NCI-H526 treated with DMSO at 0.1 percent for 48 hours (cell line): ENCODE measurements around the gene ODAPH.

Experiments
- DNase-seq: peaks from one replicate; lab custom pipeline; 2025; lab: John Stamatoyannopoulos, UW

The ODAPH gene

DNA sequence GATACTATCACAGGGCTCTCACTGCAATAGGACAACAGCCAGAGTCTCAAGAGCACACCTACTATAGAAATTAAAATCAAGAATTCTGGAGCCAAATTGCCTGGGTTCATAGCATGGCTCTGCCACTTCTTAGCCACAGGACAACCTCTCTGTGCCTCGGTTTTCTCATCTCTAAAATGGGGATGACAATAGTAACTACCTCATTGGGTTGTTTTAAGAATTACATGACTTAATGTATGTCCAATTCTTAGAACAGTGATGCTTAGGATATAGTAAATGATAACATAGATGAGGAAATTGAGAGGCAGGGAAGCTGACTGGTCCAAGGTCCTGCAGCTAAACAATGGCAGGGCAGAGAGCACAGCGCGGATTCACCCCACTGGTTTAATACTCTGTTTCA is 11.0 kb upstream of the ODAPH start:
- no peak for DNase-seq

DNA sequence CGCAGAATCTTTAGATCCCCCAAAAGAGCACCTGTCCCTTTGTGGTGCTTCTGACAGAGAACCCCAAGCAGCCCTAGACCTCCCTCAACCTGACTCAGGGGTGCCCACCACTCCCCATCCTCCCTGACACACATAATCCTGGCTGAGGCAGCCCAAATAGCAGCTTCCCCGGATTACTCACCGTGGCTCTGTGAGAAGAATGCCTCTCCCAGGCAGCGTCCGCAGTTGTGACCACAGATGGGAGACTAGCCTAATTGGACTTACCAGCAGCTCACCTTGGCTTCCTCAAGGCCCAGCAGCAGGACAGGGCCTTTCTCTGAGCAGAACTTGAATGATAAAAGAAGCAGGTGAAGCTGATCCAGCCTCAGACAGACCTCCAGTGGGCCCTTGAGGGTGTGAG is 10.3 kb upstream of the ODAPH start:
- DNase-seq: no peak

DNA sequence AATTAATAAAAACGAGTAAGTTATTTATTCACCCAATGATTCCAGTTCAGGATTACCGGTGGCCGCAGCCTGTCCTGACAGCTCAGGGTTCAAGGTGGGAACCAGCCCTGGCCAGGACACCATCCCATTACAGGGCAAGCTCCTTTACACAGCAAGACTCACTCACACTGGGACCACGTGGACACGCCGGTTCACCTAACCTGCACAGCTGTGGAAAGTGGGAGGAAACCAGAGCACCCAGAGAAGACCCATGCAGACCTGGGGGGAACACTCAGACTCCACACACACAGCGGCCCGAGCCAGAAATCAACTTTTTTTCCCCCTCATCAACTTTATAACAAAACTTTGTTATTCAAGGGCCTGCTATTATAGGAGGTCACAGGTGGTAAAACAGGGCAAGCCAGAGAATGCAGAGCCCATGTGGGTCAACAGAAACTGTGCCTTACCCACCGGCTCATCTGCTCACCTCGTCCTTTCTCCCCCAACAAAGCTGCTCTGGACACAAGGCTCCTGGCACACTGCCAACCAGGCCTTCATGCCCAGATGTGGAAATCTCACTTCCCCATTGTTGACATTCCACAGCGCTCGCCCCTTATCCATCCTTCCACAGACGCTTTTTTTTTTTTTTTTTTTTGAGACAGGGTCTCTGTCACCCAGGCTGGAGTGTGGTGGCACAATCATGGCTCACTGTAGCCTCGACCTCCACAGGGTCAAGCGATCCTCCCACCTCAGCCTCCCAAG is 8.0 kb upstream of the ODAPH start:
- no peak for DNase-seq

DNA sequence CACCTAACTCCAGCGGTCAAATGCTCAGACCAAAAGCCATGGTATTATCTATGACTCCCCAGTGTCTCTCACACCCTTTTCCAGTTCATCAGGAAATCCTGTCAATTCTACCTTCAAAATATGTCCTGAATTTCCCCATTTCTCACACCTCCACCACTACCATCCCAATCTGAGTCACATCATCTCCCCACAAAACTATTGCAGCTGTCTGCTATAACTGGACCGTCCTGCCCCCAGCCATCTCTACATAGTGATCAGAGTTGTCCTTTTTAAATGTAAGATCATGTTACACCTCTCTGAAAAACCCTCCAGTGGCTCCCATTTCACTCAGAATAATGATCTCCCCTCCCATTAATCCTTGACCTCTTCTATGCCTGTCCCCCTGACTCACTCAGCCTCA is 6.8 kb upstream of the ODAPH start:
- no peak for DNase-seq

DNA sequence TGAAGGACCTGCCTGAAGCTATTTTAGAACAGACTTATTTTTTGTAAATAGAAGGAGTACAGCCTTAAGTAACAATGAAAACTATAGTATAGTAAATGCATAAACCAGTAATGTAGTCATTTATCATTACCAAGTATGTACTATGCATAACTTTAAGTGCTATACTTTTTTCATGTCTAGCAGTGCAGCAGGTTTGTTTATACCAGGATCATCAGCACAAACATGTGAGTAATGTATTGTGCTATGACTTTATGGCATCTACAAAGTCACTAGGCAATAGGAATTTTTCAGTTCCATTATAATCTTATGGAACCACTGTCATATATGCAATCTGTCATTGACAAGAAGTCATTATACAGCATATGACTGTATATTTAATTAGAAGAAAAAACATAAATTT is 3.4 kb upstream of the ODAPH start:
- DNase-seq: no peak

DNA sequence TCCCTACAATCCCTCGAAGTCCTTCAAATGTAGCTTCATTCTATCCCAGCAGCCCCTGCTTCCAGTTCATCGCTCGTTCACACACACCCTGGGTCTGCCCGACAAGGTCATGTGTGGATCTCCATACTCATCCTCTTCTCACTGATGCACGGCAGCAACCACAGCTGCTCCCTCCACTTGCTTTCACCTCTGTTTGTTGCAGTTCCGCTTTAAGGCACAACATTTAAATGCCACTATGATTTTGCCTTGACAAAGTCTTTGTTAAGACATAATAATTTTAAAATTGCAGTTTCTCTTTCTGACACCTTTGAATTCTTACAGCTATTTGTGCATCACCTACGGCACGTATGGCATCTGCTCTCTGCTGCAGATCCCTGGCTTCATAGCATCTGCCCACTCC is 1.8 kb downstream of the ODAPH start:
- no peak for DNase-seq

DNA sequence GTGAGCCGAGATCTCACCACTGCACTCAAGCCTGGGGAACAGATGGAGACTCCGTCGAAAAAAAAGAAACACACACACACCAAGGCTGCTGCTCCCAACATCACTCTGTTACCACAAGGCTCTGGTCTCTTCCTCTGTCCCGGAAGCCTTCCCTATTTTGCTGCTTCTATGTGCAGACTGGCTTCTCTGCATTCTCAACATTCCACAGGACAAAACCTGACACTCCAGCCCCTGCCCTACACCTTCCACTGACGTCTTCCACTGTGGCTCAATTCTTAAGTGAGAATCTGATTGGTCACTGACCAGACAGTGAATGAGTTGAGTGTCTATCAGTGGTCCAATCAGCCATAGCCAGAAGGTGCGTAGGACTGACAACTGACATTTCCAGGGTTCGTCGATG is 5.9 kb downstream of the ODAPH start:
- DNase-seq: peak; percentile 5

DNA sequence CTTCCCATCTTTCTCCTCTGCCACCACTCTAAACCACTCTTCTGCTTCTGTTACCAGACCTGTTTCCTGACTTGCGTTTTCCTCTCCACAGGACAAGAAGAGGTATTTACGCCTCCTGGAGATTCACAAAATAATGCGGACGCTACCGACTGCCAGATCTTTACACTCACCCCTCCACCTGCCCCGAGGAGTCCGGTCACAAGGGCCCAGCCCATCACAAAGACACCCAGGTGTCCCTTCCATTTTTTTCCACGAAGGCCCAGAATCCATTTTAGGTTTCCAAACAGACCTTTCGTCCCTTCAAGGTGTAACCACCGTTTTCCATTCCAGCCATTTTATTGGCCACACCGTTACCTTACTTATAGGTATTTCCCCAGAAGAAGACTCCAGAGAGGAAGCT is 8.2 kb downstream of the ODAPH start:
- no peak for DNase-seq

DNA sequence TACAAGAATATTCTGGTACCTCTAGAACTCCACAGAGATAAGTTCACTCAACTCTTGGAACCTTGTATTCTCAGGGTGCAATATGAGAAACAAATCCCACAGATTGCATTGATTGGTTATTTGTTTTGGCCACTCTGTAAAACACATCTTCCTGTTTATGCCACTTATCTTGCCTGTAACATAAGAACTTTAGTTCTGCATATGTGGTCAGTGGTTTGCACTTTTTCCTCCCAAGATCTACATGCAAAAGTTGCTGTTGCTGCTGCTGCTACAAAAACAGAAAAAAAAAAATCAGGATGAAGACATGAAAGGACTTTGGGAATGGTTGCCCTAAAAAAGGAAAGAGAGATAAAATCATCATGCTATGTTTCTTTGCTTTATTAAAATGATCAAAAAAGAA is 9.6 kb downstream of the ODAPH start:
- DNase-seq: no peak

DNA sequence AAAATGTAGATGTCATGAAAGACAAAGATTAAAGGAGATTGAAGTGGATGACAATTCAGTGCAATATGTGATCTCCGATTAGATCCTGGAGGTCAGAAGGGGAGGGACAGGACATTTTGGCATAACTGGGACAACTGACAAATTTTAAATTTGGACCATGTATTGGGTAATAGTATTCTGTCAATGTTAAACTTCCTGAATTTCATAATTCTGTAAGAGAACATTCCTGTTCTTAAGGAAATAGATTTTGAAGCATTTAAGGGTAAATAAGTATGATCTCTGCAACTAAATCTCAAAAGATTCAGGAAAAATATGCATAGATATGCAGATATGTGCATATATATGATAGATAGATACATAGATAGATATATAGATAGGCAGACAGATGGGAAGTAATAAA is 11.0 kb downstream of the ODAPH start:
- no peak for DNase-seq

DNA sequence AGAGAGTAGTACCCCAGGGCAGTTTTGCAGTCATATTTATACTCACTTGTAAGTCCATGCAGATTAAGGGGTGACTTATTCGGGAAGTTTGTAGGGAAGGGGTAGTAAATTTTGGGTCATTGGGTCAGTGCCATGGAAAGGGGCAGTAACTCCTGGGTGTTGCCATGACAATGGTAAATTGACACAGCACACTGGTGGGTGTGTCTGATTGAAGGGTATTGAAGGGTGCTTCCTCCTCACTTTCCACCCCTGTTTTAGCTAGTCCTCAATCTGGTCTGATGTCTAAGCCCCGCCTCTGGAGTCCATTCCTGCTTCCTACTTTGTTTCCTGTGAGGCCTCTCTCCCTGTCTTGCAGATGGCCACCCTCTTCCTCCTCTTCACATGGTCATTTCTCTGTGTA is 11.9 kb downstream of the ODAPH start:
- DNase-seq: no peak

DNA sequence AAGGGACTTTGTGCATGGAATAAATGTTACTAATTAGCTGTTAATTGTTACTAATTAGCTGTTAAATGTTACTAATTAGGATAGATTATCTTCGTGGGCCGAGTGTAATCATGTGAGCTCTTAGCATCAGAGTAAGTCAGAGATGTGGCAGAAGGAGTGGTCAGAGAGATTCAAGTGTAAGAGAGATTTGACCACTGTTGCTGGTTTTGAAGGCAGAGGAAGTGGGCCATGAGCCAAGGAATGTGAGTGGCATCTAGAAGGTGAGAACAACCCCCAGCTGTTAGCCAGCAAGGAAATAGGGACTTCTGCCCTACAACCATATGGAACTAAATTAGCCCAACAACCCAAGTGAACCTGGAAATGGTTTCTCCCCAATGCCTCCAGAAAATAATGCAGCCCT is 28.2 kb downstream of the ODAPH start:
- DNase-seq: no peak

DNA sequence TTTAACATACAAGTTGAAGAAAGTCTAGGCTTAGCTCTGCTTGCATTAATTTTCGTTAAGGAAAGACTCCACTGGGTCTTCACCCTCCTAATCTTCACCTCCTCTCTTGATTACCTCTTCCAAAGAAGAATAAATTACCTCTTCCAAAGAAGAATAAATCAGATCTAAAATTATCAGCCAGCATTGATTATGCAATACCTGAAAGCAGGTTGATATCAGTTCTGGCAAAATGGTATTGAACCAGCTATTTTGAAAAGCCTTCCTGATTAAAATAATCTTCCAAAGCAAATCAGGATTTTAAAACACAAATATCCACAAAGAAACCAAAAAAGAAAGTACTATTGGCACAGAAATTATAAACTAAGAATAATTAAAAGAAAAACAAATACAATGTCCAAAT is 37.5 kb downstream of the ODAPH start:
- DNase-seq: no peak

DNA sequence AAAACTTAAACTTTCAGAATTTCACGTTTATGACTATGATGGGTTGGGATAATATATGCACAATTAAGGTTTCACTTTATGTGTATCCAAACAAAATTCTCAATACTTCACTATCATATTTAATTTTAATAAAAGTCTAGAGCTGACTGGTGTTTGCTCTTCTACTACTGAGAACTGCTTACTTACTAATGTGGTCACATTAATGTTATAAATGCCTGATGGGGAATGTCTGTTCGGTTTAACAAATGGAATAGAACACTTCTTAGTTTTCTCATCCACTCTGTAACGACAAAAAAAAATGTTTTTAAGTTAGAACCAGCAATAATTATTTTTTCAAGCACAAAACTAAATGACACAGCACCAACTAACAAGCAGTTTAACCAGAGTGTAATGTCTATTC is 40.2 kb downstream of the ODAPH start:
- no peak for DNase-seq

DNA sequence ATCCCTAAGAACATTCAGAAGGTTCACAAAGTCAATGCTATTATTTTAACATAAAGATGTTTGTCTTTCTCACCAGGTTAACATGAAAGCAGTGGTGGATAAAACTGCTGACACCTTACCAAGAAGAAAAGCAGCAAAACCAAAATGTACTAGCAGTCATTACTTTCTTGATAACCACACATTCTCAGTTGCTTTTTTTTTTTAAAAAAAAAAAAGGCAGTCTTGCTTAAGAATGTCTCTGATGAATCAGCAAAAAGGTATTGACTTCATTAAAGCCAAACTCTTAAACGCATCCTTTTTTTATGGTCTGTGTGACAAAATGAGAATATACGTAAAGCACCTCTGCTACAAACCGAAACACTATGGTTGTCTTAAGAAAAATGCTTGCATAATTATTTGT is 42.5 kb downstream of the ODAPH start:
- no peak for DNase-seq

DNA sequence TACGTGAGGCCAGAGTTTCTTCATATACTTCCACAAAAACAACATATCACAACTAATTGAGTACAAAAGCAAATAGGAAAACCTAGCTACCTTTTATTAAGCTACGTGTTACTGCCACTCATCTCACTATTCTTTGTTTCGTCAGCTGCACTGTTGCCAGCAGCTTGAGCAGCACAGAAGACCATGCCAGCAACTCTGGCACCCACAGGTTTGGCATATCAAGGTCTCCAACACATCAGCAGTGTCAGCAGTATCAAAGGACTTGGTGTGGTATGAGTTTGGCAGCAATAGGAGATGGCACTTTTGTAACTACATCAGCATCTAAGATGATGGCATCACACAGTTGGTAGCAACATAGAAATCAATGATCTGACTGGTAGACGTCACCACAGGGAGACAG is 43.8 kb downstream of the ODAPH start:
- no peak for DNase-seq

DNA sequence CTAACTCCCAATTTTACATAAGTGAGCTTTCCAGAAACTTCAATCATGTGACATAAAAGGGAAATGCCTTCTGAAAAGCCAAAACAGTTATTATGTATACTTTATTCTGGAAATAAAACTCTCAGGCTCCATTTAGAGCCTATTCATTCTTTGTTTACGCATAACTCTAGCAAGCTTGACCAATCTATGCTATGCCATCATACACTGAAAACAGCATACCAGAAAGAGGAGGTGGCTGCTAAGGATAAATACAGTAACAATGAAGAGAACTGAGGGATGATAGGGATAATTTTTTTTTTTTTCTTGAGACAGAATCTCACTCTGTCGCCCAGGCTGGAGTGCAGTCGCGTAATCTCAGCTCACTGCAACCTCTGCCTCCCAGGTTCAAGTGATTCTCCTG is 50.1 kb downstream of the ODAPH start:
- DNase-seq: no peak

DNA sequence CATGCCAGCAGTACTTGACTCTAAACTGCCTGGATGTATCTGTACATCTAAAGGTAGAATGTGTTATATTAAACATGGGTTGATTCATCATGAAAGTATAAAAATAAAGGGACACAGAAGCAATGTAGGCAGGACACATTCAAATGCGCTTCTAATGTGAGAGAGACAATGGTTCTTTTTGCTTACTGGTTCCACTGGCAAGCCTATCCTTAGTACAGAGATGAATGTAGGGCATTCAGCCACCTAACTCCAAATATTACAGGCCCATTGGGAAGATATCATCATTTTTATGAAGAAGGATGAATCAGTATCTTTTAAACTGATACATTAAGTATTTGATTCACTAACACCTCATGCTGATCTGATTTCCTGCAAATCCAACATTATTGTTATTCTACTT is 56.4 kb downstream of the ODAPH start:
- no peak for DNase-seq
